DMS 273 treated with DMSO at 0.1 percent for 48 hours (cell line): ENCODE data around the gene AMY2B.
"Not testable (repeated sequence)": the region's sequence is repeated elsewhere in the genome, so short reads cannot be mapped to it uniquely, and the experiment has no call there.

Source experiments
- DNase-seq: peaks from one replicate; lab custom pipeline; 2025; lab: John Stamatoyannopoulos, UW

Gene AMY2B

DNA sequence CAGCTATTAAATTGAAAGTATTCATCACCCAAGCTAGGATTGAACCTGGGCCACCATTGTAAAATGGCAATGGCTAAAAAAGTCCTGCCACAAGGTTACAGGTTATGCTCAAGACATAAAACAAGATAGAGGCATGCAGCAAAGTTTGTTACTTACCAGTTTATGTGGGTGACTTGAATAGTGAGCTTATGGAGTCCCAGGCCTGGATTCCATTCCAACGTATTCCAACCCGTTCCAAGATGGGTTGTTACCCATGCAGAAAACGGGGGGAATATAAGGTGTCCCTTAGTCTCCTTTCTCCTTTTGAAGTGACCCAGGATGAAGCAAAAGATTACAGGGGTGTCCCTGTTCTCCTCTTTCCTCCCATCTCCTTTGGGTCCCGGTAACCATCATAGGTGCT, 56.0 kb downstream of the AMY2B start:
- DNase-seq: not testable (repeated sequence)
